HuH-7 (cell line): ENCODE data around the gene SUCNR1.
"Not testable (repeated sequence)": the region's sequence is repeated elsewhere in the genome, so short reads cannot be mapped to it uniquely, and the experiment has no call there.

Experiments
- DNase-seq: peaks from one replicate; pipeline ENCODE4 v3.0.0; 2011; ENCODE audit warnings: low spot score

Gene SUCNR1

GRCh38 chr3:151871639-151872468 lies 1.6 kb upstream of the SUCNR1 start:
- no peak for DNase-seq

GRCh38 chr3:151874079-151874478 lies 636 bp downstream of the SUCNR1 start:
- DNase-seq = not testable (repeated sequence)

GRCh38 chr3:151875759-151876158 lies 2.3 kb downstream of the SUCNR1 start:
- DNase-seq = no peak

GRCh38 chr3:151877269-151877668 lies 3.8 kb downstream of the SUCNR1 start:
- DNase-seq = no peak

GRCh38 chr3:151878465-151878864 lies 5.0 kb downstream of the SUCNR1 start:
- DNase-seq = no peak

GRCh38 chr3:151879037-151879436 lies 5.6 kb downstream of the SUCNR1 start:
- no peak for DNase-seq

- no peak for DNase-seq
Measured at GRCh38 chr3:151879679-151880415, 6.4 kb downstream of the SUCNR1 start.

GRCh38 chr3:151880416-151880690 lies 6.9 kb downstream of the SUCNR1 start:
- no peak for DNase-seq

GRCh38 chr3:151881137-151881536 lies 7.7 kb downstream of the SUCNR1 start:
- DNase-seq = no peak

- not testable (repeated sequence) for DNase-seq
Measured at GRCh38 chr3:151885397-151885796, 12.0 kb downstream of the SUCNR1 start.

GRCh38 chr3:151887450-151888211 lies 14.2 kb downstream of the SUCNR1 start:
- not testable (repeated sequence) for DNase-seq

GRCh38 chr3:151890721-151891141 lies 17.3 kb downstream of the SUCNR1 start:
- no peak for DNase-seq

- DNase-seq = no peak
Measured at GRCh38 chr3:151891721-151892120, 18.3 kb downstream of the SUCNR1 start.

GRCh38 chr3:151894219-151894618 lies 20.8 kb downstream of the SUCNR1 start:
- no peak for DNase-seq

- no peak for DNase-seq
Measured at GRCh38 chr3:151895478-151896241, 22.2 kb downstream of the SUCNR1 start.

- no peak for DNase-seq
Measured at GRCh38 chr3:151896246-151897012, 23.0 kb downstream of the SUCNR1 start.

- DNase-seq = not testable (repeated sequence)
Measured at GRCh38 chr3:151898121-151898520, 24.7 kb downstream of the SUCNR1 start.

GRCh38 chr3:151898564-151899261 lies 25.3 kb downstream of the SUCNR1 start:
- not testable (repeated sequence) for DNase-seq

- DNase-seq = no peak
Measured at GRCh38 chr3:151899996-151900395, 26.6 kb downstream of the SUCNR1 start.

GRCh38 chr3:151900460-151900859 lies 27.0 kb downstream of the SUCNR1 start:
- DNase-seq = no peak
